Activated CD8-positive, alpha-beta T cell treated with anti-CD3 and anti-CD28 coated beads for 36 hours (primary cell): Measurements from ENCODE around the gene DDX42. TPM values are rescaled to one million over a fixed set of nuclear protein-coding genes. Genes with fewer than 3 reads are reported as not detected.
A peak's percentile ranks its signal among the peaks of the same experiment; 100 is the strongest.

Experiments used
- ATAC-seq: fragments of 200-7000 bp; cut with Tn5 transposase; one replicate; pipeline ENCODE4 v1.10.0; 2021; ENCODE audit warnings: mild to moderate bottlenecking, moderate library complexity
- CTCF ChIA-PET: fragments of 350-600 bp; sonication (Branson Sonifier 250); formaldehyde crosslinking; loops from one replicate; lab custom pipeline; 2021; ENCODE audit warnings: antibody characterized with exemption; lab: Charles Lee
- POLR2A ChIA-PET: fragments of 350-600 bp; sonication (Branson Sonifier 250); formaldehyde crosslinking; loops from one replicate; lab custom pipeline; 2021; ENCODE audit warnings: antibody characterized with exemption; lab: Charles Lee
- DNase-seq: peaks from one replicate; pipeline ENCODE4 v3.0.0-alpha.2; 2020
- H3K27ac Mint-ChIP-seq: one replicate; pipeline ENCODE4 v1.8.0; 2021; ENCODE audit warnings: mild to moderate bottlenecking, mixed read lengths
- H3K27me3 Mint-ChIP-seq: one replicate; pipeline ENCODE4 v1.8.0; 2021; ENCODE audit warnings: mixed read lengths
- H3K36me3 Mint-ChIP-seq: one replicate; pipeline ENCODE4 v1.8.0; 2021; ENCODE audit warnings: low read depth, mixed read lengths
- H3K4me1 Mint-ChIP-seq: one replicate; pipeline ENCODE4 v1.8.0; 2021; ENCODE audit warnings: low read depth, mixed read lengths
- H3K4me3 Mint-ChIP-seq: one replicate; pipeline ENCODE4 v1.8.0; 2021; ENCODE audit warnings: mild to moderate bottlenecking, moderate library complexity, mixed read lengths
- H3K9me3 Mint-ChIP-seq: one replicate; pipeline ENCODE4 v1.8.0; 2021; ENCODE audit warnings: mixed read lengths
- intact Hi-C: fragments of 100-400 bp; cut with micrococcal nuclease; formaldehyde crosslinking; loops from one replicate; pipeline ENCODE4 v1.10.0; 2022
- total RNA-seq, 2 experiments: library from RNA; stranded (reverse); gene quantifications; one replicate each; pipeline ENCODE4 v1.2.3, GENCODE V29; 2021
- TF ChIP-seq, protein P1 (sequence below): fragments of 200-600 bp; IDR thresholded peaks from one replicate; pipeline ENCODE4 v1.8.0; 2022; ENCODE audit warnings: antibody characterized with exemption, mild to moderate bottlenecking

The DDX42 gene, protein sequence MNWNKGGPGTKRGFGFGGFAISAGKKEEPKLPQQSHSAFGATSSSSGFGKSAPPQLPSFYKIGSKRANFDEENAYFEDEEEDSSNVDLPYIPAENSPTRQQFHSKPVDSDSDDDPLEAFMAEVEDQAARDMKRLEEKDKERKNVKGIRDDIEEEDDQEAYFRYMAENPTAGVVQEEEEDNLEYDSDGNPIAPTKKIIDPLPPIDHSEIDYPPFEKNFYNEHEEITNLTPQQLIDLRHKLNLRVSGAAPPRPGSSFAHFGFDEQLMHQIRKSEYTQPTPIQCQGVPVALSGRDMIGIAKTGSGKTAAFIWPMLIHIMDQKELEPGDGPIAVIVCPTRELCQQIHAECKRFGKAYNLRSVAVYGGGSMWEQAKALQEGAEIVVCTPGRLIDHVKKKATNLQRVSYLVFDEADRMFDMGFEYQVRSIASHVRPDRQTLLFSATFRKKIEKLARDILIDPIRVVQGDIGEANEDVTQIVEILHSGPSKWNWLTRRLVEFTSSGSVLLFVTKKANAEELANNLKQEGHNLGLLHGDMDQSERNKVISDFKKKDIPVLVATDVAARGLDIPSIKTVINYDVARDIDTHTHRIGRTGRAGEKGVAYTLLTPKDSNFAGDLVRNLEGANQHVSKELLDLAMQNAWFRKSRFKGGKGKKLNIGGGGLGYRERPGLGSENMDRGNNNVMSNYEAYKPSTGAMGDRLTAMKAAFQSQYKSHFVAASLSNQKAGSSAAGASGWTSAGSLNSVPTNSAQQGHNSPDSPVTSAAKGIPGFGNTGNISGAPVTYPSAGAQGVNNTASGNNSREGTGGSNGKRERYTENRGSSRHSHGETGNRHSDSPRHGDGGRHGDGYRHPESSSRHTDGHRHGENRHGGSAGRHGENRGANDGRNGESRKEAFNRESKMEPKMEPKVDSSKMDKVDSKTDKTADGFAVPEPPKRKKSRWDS
- total RNA-seq = 10 to 100 TPM; 91.9 to 96.0 TPM

- POLR2A ChIA-PET = interaction anchor here (0.6 to 6.2 kb wide), 33 partner anchors 9 to 371 kb away, joined by 3 to 96 read pairs (median 5); partner anchors contain the start of genes FTSJ3, LIMD2, PSMC5 and SMARCD2
- H3K4me1 Mint-ChIP-seq = peaks cover 50% of the 10 kb centered on the region
- peak within 1 kb of the TSS; percentile 100 for H3K27ac Mint-ChIP-seq
- peaks cover 56% of the 10 kb centered on the region for H3K36me3 Mint-ChIP-seq
- ATAC-seq (peak; percentile 2), DNase-seq (no peak)
- TF ChIP-seq, protein P1, sequence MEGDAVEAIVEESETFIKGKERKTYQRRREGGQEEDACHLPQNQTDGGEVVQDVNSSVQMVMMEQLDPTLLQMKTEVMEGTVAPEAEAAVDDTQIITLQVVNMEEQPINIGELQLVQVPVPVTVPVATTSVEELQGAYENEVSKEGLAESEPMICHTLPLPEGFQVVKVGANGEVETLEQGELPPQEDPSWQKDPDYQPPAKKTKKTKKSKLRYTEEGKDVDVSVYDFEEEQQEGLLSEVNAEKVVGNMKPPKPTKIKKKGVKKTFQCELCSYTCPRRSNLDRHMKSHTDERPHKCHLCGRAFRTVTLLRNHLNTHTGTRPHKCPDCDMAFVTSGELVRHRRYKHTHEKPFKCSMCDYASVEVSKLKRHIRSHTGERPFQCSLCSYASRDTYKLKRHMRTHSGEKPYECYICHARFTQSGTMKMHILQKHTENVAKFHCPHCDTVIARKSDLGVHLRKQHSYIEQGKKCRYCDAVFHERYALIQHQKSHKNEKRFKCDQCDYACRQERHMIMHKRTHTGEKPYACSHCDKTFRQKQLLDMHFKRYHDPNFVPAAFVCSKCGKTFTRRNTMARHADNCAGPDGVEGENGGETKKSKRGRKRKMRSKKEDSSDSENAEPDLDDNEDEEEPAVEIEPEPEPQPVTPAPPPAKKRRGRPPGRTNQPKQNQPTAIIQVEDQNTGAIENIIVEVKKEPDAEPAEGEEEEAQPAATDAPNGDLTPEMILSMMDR = no peak
- CTCF ChIA-PET = interaction anchor here (0.6 to 2.1 kb wide), 12 partner anchors 9 to 76 kb away, joined by 3 to 7 read pairs (median 4); no protein-coding TSS in a partner anchor
- no peaks in the 10 kb centered on the region for H3K9me3 Mint-ChIP-seq
- H3K4me3 Mint-ChIP-seq = peak within 1 kb of the TSS; percentile 88
- H3K27me3 Mint-ChIP-seq = no peaks in the 10 kb centered on the region
- intact Hi-C loops = no loop called here
Observed at GRCh38 chr17:63774141-63774968, at the start of gene DDX42. TSS of gene DDX42 (plus strand) at chr17:63774170. CDS start at chr17:63787050, 12,880 bp downstream.

DNA sequence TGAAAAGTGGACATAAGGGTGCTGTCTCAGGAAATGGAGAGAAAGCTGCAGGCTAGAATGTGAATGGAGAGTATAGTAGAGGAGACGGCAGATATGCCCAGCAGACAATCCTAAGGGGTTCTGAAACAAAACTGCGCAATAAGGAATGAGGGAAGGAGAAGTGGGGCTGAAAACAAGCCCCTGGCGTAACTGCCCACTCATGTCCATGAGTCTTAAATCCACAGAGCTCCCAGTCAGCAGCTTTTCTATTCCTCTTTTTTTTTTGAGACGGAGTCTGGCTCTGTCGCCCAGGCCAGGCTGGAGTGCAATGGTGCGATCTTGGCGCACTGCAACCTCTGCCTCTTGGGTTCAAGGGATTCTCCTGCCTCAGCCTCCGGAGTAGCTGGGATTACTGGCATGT lies 38.3 kb upstream of the DDX42 start:
- Mint-ChIP-seq H3K4me1 (peaks cover 12% of the 10 kb centered on the region), H3K4me3 (no peak overlapping the region), H3K9me3 (no peaks in the 10 kb centered on the region), H3K36me3 (peaks cover 1% of the 10 kb centered on the region), H3K27me3 (no peaks in the 10 kb centered on the region), H3K27ac (no peak overlapping the region)
- POLR2A ChIA-PET = interaction anchor here (0.6 to 2.1 kb wide), 3 partner anchors 35 to 40 kb away, joined by 3 to 6 read pairs (median 4); partner anchors contain the start of gene CCDC47
- intact Hi-C loops = no loop called here
- CTCF ChIA-PET = interaction anchor here (1.1 kb wide), 1 partner anchor 99 kb away, joined by 3 read pairs; no protein-coding TSS in a partner anchor
- TF ChIP-seq, protein P1 = no peak
- DNase-seq (no peak), ATAC-seq (no peak)

DNA sequence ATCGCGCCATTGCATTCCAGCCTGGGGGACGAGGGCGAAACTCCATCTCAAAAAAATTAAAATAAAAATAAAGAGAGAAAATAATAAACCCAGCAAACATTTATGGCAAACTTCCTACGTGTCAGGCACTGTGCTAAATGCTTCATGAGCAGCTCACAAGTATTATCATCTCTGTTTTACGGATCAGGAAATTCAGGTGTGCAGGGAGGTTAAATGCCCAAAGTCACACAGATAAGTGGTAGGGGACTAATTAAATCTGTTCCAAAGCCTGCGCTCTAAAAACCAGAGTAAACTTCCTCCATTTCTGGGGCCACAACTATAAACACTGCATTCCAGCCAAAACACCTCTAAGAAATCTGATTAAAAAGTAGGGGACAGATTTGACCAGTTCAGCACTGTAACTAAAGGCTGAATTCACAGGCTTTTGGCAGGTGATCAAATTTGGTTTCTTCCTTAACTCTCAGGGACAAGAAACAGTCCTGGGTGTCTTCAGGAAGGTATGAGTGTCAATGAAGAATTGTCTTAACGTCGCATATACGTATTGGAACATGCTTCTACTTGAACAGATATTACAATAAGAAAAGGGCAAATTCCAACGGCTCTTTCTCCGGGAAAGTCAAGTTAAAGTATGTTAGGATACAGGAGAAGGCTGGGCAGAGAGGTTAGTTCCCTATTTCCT lies 33.4 kb upstream of the DDX42 start:
- TF ChIP-seq, protein P1 = no peak
- H3K9me3 Mint-ChIP-seq = no peaks in the 10 kb centered on the region

GRCh38 chr17:63741143-63741407 lies 32.9 kb upstream of the DDX42 start:
- Mint-ChIP-seq H3K27me3 (no peaks in the 10 kb centered on the region), H3K4me1 (peaks cover 21% of the 10 kb centered on the region), H3K27ac (peak overlapping the region; percentile 96), H3K9me3 (no peaks in the 10 kb centered on the region), H3K4me3 (peak overlapping the region; percentile 94), H3K36me3 (peaks cover 9% of the 10 kb centered on the region)
- ChIA-PET CTCF (interaction anchor here (1.3 kb wide), 1 partner anchor 11 kb away, joined by 4 read pairs; no protein-coding TSS in a partner anchor), POLR2A (interaction anchor here (0.6 to 2.0 kb wide), 11 partner anchors 9 to 90 kb away, joined by 3 to 20 read pairs (median 3); partner anchors contain the start of genes CCDC47 and DDX42)
- ATAC-seq = no peak
- TF ChIP-seq, protein P1 = no peak
- DNase-seq = no peak
- intact Hi-C loops = loop anchor here (2.0 to 5.0 kb wide), 2 partner anchors 32 to 34 kb away; partner anchors contain the start of gene CCDC47

More for the DNA sequence above, 33.4 kb upstream of the DDX42 start:
- Mint-ChIP-seq H3K4me3 (peak overlapping the region; percentile 94), H3K27ac (peak overlapping the region; percentile 96), H3K27me3 (no peaks in the 10 kb centered on the region), H3K36me3 (peaks cover 4% of the 10 kb centered on the region), H3K4me1 (peaks cover 21% of the 10 kb centered on the region)
- ChIA-PET POLR2A (interaction anchor here (0.6 to 2.0 kb wide), 13 partner anchors 9 to 91 kb away, joined by 3 to 20 read pairs (median 3); partner anchors contain the start of genes CCDC47 and DDX42), CTCF (interaction anchor here (1.3 to 1.6 kb wide), 2 partner anchors 9 to 11 kb away, joined by 3 to 4 read pairs; no protein-coding TSS in a partner anchor)
- no peak for DNase-seq
- intact Hi-C loops = loop anchor here (2.0 to 5.0 kb wide), 2 partner anchors 32 to 33 kb away; partner anchors contain the start of gene CCDC47
- ATAC-seq = no peak
